Hindlimb muscle (tissue), 1 donor: Measurements from ENCODE around the gene HCN1. TPM values are rescaled to one million over a fixed set of nuclear protein-coding genes. Genes with fewer than 3 reads are reported as not detected.

Experiments used
- DNase-seq: peaks from one replicate; pipeline ENCODE4 v3.0.0-alpha.2; 2013
- polyA plus RNA-seq: library from polyadenylated mRNA; unstranded; fragments of 120-200 nt; gene quantifications from one replicate; pipeline ENCODE4 v1.2.1, GENCODE V29; 2013; ENCODE audit not compliant: insufficient read length

Gene HCN1
- polyA plus RNA-seq, result 1.8 TPM

DNA sequence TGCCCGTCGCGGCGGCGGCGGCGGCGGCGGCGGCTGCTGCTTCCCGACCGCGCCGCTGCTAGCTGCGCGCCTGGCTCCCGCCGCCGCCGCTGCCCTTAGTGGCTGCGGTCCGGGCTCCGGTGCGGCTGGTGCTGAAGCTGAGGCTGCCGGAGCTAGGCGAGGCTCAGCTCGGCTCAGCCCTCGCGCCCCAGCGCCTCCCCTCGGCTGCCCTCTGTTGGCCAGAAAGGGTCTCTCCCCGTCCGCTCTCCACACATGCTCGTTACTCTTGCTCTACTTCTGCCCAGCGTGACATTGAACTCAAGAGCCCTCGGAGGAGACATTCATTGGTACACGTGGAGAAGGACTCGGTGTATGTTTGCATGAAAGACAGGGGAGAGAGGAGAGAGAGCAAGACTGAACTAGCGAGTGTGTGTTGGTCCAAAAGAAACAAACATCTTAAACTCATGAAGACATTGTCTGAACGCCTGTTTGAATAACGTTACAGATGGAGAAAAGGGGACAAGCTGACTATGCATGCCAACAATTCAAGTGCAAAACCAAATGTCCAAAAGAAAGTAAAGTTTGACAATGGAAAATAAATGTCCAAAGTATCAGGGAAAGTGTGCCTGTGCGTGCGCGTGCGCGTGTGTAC lies at the start of gene HCN1:
HCN1 (minus strand) TSS at position 175 of the 631 bp plus-strand sequence.
- DNase-seq, result peak; percentile 72

DNA sequence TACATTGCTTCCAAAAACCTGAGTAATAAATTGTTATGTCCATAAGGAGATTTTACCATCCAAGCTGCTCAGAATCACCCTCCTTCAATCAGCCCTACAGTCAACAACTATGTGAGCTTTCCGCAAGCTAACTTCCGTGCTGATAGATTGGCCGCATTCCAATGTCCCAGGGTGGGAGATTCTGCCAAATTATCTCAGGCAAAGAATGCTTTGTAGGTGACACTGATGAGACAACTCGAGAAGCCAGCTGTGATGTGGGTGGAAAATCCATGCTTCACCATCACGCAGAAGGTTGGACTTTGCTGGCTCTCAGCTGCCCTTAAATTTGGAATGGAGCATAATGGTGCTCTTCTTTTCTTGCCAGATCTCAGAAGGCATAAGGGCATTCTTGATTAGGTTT lies 44.9 kb upstream of the HCN1 start:
- DNase-seq, result no peak

DNA sequence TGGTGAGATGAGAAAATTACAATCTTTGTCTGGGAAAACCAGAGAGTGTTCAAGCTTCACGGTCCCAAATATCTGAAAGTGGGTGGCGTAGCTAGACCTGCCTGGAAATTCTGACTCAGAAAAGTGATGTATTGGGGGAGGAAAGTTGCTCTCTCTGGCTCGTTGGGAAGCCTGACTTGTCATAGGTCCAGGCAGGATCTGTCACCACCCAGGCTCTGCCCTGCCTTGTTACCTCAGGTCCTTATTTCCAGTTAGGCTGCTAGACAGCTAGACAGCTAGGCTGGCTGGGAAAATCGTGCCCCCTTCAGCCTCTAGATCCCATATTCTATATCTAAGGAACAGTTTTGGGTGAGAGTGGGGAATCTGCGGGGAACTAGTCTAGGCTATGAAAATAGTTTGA lies 41.0 kb upstream of the HCN1 start:
- DNase-seq, result no peak

DNA sequence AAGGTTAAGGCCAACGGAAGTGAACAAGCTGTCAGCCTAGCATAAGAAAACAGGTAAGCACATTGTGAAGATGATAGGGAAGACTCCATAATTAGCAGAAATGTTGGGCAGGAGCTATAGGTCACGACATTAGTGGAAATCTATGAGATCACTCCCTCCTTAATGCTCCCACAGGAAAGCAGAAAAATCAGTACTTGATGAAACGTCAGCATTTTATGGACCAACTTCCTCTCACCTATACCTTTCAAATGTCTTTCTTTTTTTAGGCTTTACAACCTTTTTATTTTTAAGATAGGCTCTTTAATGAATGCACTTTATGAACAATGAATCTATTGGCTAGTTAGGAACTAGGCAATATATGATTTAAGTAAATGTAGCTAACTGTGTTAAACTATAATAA lies 29.4 kb upstream of the HCN1 start:
- no peak for DNase-seq

DNA sequence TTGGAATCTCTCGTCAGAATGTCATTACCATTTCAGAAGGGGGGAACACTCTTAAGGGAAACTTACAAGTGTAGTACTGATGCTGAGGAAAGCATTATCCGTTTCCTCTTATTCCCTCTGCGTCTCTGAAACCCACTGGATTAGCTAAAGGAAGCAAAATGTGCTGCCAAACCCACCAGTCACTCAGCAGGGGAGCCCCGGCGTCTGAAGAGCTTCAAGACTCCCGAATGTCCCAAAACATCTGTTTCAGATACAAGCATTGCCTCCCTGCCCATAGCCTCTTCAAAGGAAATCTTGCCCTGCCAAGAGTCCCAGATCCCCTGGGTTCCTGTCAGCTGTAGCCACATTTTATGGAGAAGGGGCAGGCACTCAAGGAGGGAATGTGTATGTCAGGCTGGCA lies 1.0 kb upstream of the HCN1 start:
- no peak for DNase-seq

DNA sequence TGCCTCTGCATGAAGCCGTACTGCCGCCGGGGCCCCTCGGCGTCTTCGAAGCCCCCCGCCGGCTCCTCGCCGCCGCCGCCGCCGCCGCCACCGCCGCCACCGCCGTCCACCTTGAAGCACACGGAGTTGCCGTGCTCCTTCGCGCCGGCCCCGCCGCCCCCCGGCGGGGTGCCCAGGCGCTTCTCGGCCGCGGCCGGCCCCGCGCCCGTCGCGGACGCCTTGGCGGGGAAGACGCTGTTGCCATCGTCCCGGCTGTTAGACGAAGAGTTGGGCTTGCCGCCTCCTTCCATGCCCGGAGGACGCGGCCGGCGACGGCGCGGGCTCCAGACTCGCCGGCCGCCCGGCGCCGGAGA lies 400 bp downstream of the HCN1 start:
- DNase-seq, result no peak

DNA sequence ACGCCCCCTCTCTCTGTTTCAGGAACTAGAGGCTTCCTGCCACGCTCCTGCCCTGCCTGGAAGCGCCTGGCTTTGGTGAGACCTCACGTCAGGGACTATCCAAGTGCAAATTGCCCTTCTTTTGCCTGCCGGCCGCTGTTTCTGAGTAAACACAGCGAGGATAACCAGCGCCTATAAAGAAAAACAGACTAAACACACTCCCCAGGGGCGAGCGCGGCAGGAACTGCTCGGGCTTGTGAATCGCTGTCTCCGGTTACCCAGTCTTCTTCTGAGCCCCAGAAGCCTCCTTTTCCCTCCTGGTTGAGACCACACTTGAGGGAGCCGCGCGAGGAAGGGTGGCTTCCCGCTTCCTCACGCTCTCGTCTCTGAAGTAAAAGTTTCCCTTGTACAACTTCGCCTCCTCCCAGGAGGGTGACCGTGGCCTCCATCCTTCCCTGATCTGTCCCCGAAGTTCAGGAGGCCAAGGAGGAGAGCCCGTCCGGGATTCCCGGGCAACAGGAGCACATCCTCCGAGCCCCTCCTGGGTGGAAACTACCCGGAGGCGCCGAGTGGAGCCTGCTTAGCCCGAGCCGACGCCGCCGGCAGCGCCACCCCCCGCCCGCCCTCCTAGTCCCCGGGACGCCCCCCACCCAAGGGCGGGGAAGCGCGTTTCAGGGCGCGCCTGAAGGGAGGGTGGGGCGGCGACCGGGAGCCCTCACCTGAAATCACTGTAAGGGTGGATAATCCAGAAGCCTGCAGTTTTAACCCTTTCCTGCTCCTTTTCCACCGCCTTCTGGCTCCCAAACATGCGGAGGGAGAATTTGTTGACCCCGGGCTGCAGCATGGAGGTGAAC lies 993 bp downstream of the HCN1 start:
- no peak for DNase-seq

DNA sequence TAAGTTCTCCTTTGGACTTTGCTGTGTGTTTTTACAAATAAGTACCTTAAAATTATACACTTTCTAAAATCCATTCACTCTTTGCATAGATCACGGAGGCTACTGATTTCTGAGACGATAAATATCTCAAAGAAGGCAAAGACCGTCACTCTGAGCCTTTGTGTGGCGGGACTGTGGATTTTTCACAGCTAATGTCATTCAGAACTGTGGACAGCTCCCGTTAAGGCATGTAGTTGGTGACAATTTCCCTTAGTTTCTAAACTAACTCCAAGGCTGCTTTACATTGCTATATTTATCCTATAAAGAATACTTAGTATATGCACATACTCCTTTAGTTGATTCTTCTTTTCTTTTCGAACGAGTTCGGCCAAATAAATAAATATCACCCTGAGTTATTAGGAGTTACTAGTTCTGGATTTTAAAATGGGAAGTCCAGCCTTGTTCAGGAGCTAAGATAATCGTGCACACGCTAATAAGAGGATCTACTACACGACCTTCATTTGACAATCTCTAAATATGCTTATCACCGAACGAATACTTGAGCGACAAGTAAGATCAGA lies 1.8 kb downstream of the HCN1 start:
- peak; percentile 7 for DNase-seq

DNA sequence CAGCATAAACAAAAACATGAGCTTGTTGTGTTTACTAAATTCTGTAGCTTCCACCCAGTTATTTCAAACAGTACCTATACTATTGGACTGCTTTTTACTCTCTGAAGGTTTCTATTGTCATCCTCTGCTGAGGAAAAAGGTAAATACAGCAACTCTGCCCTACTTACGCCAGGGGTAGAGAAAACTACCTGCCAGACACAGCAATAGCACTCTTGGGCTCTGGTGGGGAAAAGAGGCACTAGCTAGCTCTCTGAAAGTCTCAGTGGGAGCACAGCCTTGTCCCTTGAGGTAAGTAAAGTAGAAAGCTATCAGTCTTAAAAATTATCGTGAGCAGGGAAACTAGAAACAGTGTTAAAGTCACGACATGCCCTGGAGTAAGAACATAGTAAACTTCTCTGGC lies 3.7 kb downstream of the HCN1 start:
- DNase-seq, result no peak

DNA sequence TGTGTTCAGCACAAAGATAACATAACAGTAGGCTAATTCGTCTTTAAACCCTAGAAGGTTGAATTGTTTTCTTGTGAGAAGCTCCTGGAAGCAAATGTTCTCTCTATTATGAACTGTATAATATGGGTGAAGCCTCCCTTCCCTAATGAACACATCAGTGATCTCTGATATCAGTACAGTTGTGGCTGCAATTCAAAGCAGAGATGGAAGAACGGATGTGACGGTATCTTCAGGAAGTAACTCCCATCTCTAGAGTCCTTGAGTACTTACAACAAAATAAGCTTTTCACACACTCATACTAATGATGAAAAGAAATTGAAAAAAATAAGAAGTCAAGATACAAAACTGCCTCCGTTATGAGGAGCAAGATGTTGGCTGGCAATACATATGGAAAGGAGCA lies 4.5 kb downstream of the HCN1 start:
- DNase-seq, result no peak

DNA sequence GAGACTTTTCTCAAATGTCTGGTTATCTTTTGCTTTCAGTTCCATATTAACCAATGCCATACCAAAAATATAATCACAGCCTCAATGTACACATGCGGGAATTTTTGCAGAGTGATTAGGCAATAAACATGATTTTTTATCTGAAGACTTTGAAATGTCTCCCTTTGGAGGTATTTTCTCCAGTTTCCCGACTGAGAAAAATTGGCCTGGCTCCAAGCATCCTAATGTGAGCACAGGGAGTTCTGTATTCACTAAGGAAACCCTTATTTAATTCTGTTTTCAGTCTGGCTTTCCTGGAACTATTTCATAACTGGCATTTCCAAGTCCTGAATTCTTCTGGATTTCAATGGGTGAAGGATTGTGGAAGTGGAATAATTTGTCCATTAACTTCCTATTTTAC lies 8.5 kb downstream of the HCN1 start:
- no peak for DNase-seq

DNA sequence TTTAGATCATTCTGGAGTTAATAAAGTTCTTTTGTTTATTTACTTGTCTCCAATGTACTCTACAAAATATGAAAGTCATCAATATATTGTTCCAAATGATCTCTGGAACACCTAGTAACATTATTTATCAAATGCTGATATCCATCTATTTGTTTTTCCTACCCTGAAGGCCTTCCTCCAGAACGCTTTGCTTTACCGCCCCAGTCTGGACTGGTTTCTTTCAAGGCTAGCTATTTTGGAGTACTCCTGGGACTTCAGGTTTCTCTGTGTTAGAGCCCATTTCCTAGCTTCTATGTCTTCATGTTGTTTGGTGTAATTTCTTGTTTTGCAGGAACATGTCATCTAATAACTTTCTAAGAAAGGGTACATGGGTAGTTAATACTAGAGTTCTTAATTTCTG lies 9.6 kb downstream of the HCN1 start:
- DNase-seq, result no peak

DNA sequence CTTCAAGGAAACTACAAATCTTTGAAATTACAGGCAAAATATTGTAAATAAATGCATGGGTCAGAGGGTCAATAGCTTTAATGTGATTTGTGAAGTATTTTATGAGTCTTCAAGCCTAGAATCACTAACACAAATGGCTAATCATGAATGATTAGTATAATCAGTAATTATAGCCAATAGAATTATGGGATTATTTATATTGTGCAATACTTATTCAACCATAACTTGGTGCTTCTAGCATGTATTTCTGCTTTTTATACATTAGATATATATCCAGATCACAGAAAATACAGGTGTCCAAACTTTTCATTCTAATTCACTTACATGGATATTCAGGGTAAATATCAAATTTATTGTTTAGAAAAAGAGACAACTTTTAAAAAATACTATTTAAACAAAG lies 12.1 kb downstream of the HCN1 start:
- no peak for DNase-seq

DNA sequence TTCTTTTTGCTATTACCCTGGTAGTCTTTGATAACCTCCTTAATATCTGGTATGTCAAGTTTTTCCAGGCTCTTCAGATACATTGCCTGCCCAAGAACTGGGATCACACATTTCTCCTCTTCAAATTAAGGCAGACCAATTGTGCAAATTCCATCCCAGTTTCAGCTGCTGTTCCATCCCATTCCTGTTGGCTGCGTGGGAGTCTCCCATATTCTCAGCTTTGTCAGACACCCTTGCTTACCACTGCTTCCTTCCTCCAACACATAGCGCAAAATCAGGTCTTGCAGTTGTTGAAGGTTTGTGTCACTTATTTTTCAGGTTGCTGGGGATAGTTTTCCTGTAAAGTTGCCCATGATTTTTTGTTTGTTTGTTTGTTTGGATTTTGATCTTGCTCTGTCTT lies 15.2 kb downstream of the HCN1 start:
- DNase-seq, result no peak

DNA sequence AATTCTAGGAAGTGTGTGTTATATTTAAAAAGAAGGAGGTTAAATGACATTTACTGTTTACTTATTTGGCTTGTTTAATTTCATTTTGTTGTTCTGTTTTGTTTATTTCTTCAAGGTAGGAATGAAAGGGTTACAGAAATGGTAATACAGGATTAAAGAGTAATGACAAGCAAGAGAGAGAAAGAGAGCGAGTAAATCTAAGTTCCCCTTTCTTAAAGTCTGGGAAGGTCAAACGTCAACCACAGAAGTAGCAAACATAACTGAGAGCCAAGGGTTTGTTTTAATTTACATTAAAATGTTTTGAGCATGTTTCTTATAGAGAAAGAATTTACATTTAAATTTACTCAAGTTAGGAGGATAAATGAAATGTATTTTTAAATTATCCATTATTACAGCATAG lies 18.7 kb downstream of the HCN1 start:
- DNase-seq, result no peak

DNA sequence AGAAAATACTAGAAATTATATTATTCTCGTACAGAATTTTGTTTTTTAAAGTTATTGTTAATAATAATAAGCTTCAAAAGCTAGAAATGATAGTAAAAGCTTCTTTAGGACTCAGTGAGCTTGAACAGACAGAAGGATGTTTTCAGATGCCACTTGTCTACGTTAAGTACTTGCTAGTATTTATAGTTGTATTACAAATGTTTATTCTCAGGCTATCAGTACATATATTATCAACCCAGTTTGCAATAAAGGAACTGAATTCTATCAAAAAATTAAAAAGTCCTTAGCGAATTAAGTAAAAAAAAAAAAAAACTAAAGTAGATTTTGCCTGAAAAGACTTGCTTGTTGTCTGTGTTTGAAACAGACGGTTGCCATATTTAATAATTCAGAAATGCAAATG lies 23.9 kb downstream of the HCN1 start:
- no peak for DNase-seq

DNA sequence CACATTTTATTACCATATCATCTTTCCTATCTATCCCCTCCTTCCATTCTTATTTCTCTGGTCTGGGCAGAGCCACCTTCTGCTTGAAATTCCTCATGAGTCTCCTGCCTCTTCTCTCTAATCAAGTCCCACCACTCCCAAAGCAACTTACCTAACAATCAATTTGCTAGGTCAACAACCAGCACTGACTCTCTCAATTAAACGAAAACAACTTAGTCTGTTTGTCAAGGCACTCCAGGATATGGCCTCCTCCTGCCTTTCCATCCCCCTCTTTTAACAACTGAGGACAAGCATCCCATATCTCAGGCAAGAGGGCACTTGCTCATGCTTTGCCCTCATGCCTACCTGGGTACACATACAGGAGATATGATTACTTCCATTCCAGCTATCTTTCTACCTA lies 47.4 kb downstream of the HCN1 start:
- no peak for DNase-seq

DNA sequence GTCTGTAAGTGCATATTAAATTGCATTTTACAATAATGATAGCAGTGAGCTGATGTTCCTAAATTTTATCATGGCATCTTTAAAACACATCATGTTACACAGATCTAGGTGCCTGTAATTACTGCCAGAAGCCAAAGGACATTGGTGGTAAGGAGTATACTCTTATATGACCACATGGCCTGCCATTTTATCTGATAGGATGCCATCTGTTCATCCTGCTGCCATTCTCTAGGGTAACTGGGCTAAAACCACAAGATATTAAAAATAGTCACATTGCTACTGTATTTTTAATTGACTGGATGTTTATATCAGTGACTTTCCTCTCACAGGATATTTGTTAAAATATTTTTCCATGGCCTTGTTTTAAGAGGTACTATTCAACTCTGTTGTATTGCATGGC lies 53.1 kb downstream of the HCN1 start:
- DNase-seq, result no peak

DNA sequence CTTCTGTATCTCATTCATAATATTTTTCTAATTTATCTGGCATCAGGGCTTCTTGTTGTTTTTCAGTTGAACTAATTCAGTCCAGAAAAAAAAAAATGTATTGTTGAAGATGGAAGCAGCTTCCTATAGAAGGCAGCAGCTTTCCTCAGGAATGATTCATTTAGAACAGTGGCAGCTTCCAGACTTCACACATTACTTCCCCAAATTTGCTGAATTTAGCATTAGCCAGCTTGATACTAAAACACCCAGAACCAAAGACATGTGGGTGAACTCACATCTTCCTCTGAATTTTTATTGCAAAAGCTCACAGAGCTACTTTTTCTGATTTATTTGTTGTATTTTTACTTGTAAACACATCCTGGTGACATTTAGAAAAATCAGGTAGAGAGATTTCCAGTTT lies 53.8 kb downstream of the HCN1 start:
- no peak for DNase-seq

DNA sequence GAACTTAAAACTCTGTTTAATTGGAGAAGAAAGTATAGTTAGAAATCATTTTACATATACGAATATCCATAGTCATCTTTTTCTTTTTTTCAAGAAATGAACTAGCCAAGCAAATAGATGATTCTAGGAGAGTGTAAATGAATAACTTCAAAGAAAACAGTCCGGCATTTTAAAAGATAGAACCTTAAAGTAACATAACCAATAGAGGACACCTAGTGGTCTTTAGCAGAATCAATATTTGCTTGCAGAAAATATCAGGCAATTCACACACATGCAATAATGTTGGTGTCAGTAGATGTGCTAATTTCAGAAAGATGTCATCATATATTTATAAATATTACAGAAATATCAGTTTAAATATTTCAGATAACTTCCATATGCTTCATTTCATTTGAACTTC lies 57.1 kb downstream of the HCN1 start:
- no peak for DNase-seq

DNA sequence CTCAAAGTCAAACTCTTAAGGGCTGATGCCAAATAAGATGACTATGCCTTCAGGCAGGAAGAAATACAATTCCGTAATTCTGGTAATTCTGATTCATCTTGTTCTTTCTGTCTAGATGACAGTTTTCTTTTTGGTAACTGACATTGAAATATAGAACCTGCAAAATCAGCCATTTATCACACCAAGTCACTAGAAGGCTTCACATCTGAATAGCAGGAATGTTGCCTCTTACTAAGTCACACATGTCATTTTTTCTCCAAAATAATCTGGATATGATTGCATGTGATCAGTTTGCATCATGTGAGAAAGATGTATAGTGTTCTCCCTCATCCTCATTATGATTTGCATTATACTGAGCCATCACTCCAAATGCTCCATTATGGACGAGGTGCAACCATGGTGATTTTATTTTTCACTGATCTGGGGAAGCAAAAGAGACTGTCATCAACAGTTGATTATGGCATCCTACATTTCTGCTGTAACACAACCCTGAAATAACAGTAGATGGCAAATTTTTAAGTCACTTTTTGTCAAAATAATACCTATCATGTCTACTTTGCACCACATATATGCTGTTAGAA lies 69.0 kb downstream of the HCN1 start:
- DNase-seq, result no peak

DNA sequence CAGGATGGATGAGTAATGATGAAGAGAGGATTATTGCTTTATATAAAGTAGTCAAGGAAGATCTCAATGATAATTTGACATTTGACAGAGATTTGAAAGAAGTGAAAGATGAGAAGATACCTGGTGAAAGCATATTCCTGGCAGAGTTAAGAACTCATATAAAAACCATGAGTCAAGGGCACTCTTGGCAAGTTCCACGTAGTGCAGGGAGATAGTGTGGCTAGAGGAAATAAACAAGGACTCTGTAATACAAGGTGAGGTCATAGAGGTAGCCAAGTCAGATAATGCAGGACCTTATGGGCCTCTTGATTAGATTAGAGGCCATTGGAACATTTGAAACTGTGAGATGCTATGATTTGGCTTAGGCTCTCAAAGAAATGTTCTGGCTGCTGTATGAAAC lies 72.3 kb downstream of the HCN1 start:
- DNase-seq, result no peak

DNA sequence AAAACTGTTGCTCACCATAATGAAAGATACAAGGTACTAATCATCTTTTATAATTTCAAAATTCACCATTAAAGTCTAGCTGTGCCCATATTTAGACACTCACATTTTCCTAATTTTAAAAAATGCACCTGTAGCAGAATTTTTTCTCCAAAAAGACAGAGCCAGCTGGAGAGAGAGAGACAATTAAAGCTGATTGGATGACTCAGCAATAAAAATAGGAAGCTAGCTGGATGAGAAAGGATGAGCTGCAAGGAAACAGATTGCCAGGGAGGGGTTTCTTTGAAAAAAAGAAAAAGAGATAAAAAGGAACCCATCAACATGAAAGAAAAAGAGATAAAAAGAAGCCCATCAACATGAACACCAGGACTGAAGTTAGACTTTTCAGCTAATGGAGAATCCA lies 73.8 kb downstream of the HCN1 start:
- no peak for DNase-seq

DNA sequence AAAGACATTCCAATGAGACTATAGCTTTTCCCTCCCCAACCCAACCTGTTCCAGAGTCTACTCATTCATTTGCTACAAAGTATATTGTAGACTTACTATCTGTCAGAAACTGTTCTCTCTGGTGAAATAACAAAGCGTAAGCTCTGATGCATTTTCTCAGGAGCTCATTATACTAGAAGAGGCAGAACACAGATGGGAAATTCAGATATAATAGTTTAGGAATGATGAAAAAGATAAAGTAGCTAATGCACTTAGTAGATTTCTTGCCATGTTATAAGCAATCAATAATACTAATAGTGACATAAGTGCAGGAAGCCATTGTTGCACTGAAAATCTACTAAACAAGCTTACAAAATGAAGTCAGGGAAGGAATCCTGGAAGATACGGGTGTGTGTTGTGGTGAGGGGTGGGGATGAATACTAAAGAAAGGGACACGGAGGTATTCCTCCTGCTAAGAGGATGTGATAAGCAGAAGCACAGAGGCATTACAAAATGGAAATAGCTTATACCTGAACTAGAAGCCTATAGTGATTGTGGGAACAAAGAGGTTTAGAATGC lies 78.2 kb downstream of the HCN1 start:
- no peak for DNase-seq
